Cardiac muscle cell (in vitro differentiated cells and primary cell): ENCODE measurements around the gene PUM1. TPM values are rescaled to one million over a fixed set of nuclear protein-coding genes. Genes with fewer than 3 reads are reported as not detected.
A peak's percentile ranks its signal among the peaks of the same experiment; 100 is the strongest.

Experiments used
- DNase-seq, 2 donors: peaks; one replicate each; pipeline versions ENCODE4 v3.0.0 to v3.0.0-alpha.2; 2010 to 2017; ENCODE audit warnings: low read depth in 1 of 2, low spot score in 1 of 2
- H3K27ac ChIP-seq: fragments of 200-600 bp; sonication (generic); 2 replicates; pipeline ENCODE4 v1.5.1; 2016
- H3K27me3 ChIP-seq: fragments of 200-600 bp; sonication (generic); 2 replicates; pipeline ENCODE4 v1.6.0; 2016; ENCODE audit warnings: control low read depth
- H3K36me3 ChIP-seq: fragments of 200-600 bp; sonication (generic); 2 replicates; pipeline ENCODE4 v1.5.1; 2016; ENCODE audit warnings: control low read depth
- H3K4me1 ChIP-seq: fragments of 200-600 bp; sonication (generic); 2 replicates; pipeline ENCODE4 v1.8.1; 2017; ENCODE audit warnings: low read depth, mild to moderate bottlenecking, mixed run types
- H3K4me3 ChIP-seq: fragments of 200-600 bp; sonication (generic); 2 replicates; pipeline ENCODE4 v1.5.1; 2016; ENCODE audit warnings: mild to moderate bottlenecking
- H3K9me3 ChIP-seq: fragments of 200-600 bp; sonication (generic); 2 replicates; pipeline ENCODE4 v1.5.1; 2017; ENCODE audit warnings: low read depth, mild to moderate bottlenecking, control low read depth
- polyA plus RNA-seq: library from polyadenylated mRNA; unstranded; fragments of >200 nt; fragmentation: Nextera tagmentation; extraction: Ambion mirVana; gene quantifications from 2 replicates; pipeline ENCODE4 v1.2.1, GENCODE V29; 2016
- total RNA-seq: library from RNA; depleted of rRNA; stranded (reverse); fragments of >200 nt; gene quantifications from 2 replicates; pipeline ENCODE4 v1.2.3, GENCODE V29; 2016
- TF ChIP-seq, protein P1 (sequence below): IDR thresholded peaks from 2 replicates; pipeline ENCODE4 v1.5.1; 2012; ENCODE audit warnings: low read depth, mild to moderate bottlenecking, low read length

PUM1 gene
- total and polyA plus RNA-seq, 2 experiments from 2014 or later, result 81.1 to 130 TPM

DNA sequence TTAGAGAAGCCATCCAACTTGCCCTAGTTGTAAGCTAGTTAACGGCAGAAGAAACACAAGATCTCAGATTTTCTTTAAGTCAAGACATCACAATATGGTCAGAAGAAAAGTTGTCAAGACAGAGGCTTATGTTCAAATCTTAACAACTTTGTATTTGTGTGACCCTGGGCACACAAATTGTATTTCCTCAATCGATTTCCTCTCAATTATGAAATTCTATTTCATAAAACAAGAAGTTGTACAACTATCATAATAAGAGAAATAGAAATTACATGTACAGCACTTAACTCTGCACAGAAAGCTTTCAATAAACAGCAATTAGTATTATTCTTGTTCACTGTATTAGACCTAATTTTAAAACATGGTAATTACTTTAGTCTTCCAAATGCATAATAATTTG, 94.0 kb downstream of the PUM1 start:
- Histone ChIP-seq H3K27ac (no peak overlapping the region), H3K4me1 (peaks cover 15% of the 10 kb centered on the region), H3K4me3 (no peak overlapping the region), H3K36me3 (peaks cover 41% of the 10 kb centered on the region), H3K9me3 (no peaks in the 10 kb centered on the region), H3K27me3 (no peaks in the 10 kb centered on the region)
- DNase-seq, result no peak
- TF ChIP-seq, protein P1, sequence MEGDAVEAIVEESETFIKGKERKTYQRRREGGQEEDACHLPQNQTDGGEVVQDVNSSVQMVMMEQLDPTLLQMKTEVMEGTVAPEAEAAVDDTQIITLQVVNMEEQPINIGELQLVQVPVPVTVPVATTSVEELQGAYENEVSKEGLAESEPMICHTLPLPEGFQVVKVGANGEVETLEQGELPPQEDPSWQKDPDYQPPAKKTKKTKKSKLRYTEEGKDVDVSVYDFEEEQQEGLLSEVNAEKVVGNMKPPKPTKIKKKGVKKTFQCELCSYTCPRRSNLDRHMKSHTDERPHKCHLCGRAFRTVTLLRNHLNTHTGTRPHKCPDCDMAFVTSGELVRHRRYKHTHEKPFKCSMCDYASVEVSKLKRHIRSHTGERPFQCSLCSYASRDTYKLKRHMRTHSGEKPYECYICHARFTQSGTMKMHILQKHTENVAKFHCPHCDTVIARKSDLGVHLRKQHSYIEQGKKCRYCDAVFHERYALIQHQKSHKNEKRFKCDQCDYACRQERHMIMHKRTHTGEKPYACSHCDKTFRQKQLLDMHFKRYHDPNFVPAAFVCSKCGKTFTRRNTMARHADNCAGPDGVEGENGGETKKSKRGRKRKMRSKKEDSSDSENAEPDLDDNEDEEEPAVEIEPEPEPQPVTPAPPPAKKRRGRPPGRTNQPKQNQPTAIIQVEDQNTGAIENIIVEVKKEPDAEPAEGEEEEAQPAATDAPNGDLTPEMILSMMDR, result no peak

- no peaks in the 10 kb centered on the region for H3K9me3 ChIP-seq
- no peak overlapping the region for H3K4me3 ChIP-seq
- DNase-seq, result no peak
- TF ChIP-seq, protein P1, result no peak
- peaks cover 54% of the 10 kb centered on the region for H3K36me3 ChIP-seq
- H3K27me3 ChIP-seq, result no peaks in the 10 kb centered on the region
- H3K27ac ChIP-seq, result no peak overlapping the region
- H3K4me1 ChIP-seq, result peaks cover 31% of the 10 kb centered on the region
Observed at GRCh38 chr1:30969903-30970302, 95.6 kb downstream of the PUM1 start.

DNA sequence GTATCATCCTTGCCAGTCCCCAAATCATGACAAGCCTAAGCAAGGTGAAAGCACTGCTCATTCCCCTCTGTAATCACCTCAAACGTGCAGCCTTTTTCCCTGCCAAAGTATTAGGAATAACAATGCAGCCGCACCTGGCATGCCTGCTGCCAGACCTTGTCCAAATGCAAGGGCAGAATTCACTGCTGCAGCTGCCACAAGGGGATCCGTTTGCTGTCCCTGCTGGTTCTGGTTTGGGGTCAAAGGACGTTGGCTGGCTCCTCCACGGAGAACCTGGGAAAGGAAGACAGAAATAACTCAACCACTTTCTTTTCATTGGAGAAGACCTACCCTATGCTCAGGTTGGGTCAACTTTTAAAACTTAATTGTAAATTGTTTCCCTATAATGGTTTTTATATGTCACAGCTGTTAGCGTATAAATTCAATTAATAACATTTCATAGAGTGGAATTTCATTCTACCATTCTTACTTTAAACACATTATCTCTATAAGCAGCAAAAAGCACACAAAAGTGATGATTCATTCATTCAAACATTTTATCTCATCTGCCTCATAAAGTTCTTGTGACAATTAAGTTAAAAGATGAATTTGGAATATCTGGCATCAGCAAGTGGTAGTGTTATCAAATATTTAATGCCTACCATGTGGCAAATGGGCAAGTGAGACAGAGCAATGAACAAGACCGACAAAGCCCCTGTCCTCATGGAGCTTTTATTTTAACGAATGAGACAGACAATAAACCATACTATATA, 97.1 kb downstream of the PUM1 start:
- Histone ChIP-seq H3K27ac (peak overlapping the region; percentile 87), H3K4me1 (peaks cover 44% of the 10 kb centered on the region), H3K4me3 (no peak overlapping the region), H3K36me3 (peaks cover 55% of the 10 kb centered on the region), H3K9me3 (no peaks in the 10 kb centered on the region), H3K27me3 (no peaks in the 10 kb centered on the region)
- no peak for DNase-seq
- TF ChIP-seq, protein P1, result no peak

GRCh38 chr1:30966690-30967369, 98.7 kb downstream of the PUM1 start:
- H3K36me3 ChIP-seq, result peaks cover 66% of the 10 kb centered on the region
- TF ChIP-seq, protein P1, result no peak

GRCh38 chr1:30965924-30966599, 99.5 kb downstream of the PUM1 start:
- peak overlapping the region; percentile 87 for H3K27ac ChIP-seq
- no peaks in the 10 kb centered on the region for H3K9me3 ChIP-seq
- TF ChIP-seq, protein P1, result no peak
- H3K27me3 ChIP-seq, result no peaks in the 10 kb centered on the region
- peaks cover 46% of the 10 kb centered on the region for H3K4me1 ChIP-seq
- no peak overlapping the region for H3K4me3 ChIP-seq
- no peak for DNase-seq
- H3K36me3 ChIP-seq, result peaks cover 65% of the 10 kb centered on the region

More at GRCh38 chr1:30966690-30967369, 98.7 kb downstream of the PUM1 start:
- Histone ChIP-seq H3K4me3 (no peak overlapping the region), H3K9me3 (no peaks in the 10 kb centered on the region), H3K4me1 (peaks cover 46% of the 10 kb centered on the region), H3K27ac (peak overlapping the region; percentile 87), H3K27me3 (no peaks in the 10 kb centered on the region)
- peak; percentile 46 to 84 for DNase-seq
